SKM-1 (cell line): ENCODE measurements around the gene BMI1.
A peak's percentile ranks its signal among the peaks of the same experiment; 100 is the strongest.

Experiments
- DNase-seq: peaks from one replicate; lab custom pipeline; 2025; ENCODE audit not compliant: unreplicated experiment; lab: John Stamatoyannopoulos, UW

BMI1 gene

GRCh38 chr10:22365644-22366434, 44.9 kb downstream of the BMI1 start:
- no peak for DNase-seq

GRCh38 chr10:22366435-22366703, 45.5 kb downstream of the BMI1 start:
- DNase-seq, result no peak

DNA sequence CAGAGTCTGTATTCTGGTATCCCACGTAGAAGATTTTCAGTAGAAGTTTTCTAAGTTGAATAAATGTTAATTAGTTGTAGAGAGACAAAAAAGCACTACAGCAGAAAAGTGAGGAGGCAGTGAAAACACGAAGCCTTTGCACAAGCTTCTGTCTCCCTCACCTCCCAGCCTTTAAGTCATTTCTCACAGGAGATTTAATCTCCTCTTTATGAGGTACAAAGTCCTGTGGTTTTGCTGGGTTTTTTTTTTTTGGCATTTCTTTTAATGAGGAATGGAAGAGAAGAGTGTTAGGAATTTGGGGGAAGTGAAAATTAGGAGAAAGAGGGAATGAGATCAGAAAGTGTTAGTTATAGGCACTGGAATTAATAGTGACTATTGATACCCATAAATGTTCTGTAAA, 45.9 kb downstream of the BMI1 start:
- DNase-seq, result no peak

- DNase-seq, result no peak
Measured at GRCh38 chr10:22367471-22367870, 46.6 kb downstream of the BMI1 start.

DNA sequence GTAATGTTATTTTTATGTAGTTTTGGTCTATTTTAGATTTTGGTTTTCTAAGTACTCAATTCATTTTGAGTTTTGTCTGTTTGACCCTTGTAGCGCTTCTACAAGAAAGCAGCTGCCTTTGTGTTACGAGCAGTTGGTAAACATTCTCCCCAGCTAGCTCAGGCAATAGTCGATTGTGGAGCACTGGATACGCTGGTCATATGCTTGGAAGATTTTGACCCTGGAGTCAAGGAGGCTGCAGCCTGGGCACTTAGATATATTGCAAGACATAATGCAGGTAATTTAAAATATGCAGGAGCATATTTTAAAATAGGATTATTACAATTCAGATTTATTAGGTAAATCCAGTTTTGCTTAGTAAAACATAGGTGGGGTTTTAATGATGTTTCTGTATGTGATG, 47.5 kb downstream of the BMI1 start:
- DNase-seq, result no peak

- no peak for DNase-seq
Measured at GRCh38 chr10:22368981-22369380, 48.1 kb downstream of the BMI1 start.

- peak; percentile 9 for DNase-seq
Measured at GRCh38 chr10:22369434-22370072, 48.7 kb downstream of the BMI1 start.

- no peak for DNase-seq
Measured at GRCh38 chr10:22370320-22370719, 49.4 kb downstream of the BMI1 start.

DNA sequence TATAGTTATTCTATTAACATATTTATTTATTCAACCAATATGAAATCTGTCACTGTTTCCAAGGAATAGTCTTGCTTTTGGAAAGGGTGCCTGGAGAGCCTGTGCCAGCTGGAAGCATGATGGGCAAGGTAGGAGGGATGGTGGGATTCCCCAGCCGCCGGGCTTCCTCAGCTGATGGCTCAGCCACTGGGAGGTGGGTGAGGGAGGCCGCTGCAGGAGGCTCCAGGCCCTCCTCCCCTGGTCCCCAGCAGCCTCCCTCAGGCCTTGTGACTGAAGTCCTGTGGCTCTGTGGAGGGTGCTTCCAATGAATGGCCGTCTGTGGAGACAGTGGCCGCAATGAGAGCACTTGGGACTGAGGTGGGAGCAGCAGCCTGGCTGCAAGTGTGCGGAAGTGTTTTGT, 51.4 kb downstream of the BMI1 start:
- DNase-seq, result no peak

GRCh38 chr10:22372917-22373316, 52.0 kb downstream of the BMI1 start:
- DNase-seq, result no peak

- no peak for DNase-seq
Measured at GRCh38 chr10:22374489-22375126, 53.7 kb downstream of the BMI1 start.

GRCh38 chr10:22379059-22379458, 58.2 kb downstream of the BMI1 start:
- DNase-seq, result no peak
